H54 (cell line): ENCODE data around the gene AMH.

Experiments
- DNase-seq: peaks from one replicate; pipeline ENCODE4 v3.0.0; 2011; ENCODE audit warnings: low spot score, mixed read lengths; ENCODE audit not compliant: insufficient read length
- FAIRE-seq: peaks from 3 replicates; lab custom pipeline; 2011; peaks lifted over from hg19 to GRCh38; lab: Jason Lieb, UNC
- POLR2A ChIP-seq: IDR thresholded peaks from 2 replicates; pipeline ENCODE4 v1.6.1; 2011; ENCODE audit warnings: low read depth, mild to moderate bottlenecking, low read length

Gene AMH

DNA sequence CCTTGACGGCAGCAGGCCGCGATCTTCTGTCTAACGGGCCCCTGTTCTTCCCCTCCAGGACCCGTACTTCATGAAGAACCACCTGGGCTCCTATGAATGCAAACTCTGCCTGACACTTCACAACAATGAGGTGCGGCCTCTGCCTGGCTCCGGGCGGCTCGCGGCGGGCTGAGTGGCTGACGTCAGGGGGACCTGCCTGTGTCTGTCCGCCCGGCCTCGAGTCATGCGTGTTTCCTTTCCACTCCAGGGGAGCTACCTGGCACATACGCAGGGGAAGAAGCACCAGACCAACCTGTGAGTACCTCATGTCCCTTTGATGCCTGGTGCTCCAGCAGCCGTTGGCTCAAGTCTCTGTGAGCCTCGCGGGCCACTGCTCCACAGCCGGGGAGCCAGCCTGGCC is 4.6 kb upstream of the AMH start:
- FAIRE-seq (no peak), DNase-seq (no peak)
- no peak for TF ChIP-seq POLR2A

DNA sequence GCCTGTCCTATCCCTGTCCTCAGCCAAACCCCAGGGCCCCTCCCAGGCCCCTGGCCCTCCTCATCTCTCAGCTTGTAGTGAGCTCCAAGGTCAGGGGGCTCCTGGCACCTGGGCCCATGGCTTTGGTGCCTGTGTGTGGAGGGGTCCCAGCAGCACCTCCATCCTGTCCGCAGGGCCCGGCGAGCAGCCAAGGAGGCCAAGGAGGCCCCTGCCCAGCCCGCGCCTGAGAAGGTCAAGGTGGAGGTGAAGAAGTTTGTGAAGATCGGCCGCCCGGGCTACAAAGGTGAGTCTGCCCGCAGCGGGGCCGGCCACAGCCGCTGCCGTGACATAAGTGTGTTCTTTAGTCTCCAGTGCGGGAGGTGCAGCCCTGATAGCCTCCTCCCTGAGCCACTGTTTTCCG is 3.9 kb upstream of the AMH start:
- FAIRE-seq (no peak), DNase-seq (no peak)
- TF ChIP-seq POLR2A = no peak

DNA sequence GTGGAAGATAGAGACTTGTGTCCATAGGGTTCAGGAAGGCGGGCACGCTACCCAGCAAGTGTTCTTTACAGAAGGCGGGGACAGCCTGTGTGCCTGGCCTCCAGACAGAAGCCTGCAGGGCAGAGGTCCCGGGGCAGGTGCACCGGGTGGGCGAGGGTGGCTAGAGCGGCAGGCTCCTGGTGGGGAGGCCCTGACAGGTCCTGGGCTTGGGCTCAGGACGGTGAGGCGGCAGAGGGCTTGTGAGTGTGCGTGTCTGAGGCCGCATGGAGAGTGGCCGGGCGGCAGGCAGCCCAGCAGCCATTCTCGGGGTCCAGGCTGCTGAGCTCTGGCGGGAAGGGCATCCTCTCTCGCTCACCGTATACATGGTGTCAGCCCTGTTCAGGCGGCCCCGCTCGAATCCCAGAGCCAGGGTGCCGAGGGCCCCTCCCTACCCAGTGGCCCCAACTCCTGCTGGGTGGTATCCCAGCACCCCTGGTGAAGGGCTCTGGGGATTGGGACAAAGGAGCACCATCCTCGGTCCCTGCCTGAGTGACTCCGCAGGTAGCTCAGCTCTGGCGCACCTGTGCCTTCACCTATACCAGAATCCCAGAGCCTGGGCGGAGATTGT is 3.0 kb upstream of the AMH start:
- TF ChIP-seq POLR2A = no peak
- no peak for FAIRE-seq
- no peak for DNase-seq

DNA sequence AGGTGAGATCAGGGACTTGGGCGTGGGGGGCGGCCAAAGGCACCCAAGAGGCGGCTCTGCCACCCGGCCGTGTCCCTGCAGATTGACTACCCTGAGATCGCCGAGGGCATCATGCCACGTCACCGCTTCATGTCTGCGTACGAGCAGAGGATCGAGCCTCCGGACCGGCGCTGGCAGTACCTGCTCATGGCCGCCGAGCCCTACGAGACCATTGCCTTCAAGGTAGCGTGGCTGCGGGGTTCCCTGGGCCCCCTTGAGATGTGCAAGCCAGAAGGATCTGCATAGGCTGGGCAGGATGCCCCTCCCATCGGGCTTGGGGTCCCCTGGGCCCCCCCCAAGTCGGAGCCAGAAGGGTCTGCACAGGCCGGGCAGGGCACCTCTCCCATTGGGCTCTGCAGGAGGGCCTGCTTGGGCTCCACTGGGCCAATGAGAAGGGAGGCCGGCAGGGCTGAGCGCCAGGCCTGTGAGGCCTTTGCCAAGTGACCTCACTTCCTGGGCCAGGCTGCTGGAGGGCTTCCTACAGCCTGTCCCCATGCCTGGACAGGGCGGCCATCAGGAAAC is 2.2 kb upstream of the AMH start:
- TF ChIP-seq POLR2A = no peak
- FAIRE-seq (no peak), DNase-seq (peak; percentile 90)

DNA sequence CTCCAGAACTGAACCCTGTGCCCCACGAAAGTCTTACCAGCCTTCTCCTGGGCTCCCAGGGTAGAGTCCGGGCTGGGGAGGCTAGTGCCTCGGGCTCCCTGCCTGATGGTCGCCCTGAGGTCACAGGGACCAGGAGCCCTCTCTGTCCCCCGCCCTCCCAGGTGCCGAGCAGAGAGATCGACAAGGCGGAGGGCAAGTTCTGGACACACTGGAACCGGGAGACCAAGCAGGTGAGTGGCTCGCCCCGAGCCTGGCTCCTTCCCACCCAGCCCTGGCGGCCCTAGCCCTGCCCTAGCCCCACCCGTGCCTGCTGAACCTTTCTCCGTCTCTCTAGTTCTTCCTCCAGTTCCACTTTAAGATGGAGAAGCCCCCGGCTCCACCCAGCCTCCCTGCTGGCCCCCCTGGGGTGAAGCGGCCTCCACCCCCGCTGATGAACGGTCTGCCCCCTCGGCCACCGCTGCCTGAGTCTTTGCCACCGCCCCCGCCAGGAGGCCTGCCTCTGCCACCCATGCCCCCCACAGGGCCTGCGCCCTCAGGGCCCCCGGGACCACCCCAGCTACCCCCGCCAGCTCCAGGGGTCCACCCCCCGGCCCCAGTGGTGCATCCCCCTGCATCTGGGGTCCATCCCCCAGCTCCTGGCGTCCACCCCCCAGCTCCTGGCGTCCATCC is 1.6 kb upstream of the AMH start:
- FAIRE-seq (no peak), DNase-seq (no peak)
- no peak for TF ChIP-seq POLR2A

DNA sequence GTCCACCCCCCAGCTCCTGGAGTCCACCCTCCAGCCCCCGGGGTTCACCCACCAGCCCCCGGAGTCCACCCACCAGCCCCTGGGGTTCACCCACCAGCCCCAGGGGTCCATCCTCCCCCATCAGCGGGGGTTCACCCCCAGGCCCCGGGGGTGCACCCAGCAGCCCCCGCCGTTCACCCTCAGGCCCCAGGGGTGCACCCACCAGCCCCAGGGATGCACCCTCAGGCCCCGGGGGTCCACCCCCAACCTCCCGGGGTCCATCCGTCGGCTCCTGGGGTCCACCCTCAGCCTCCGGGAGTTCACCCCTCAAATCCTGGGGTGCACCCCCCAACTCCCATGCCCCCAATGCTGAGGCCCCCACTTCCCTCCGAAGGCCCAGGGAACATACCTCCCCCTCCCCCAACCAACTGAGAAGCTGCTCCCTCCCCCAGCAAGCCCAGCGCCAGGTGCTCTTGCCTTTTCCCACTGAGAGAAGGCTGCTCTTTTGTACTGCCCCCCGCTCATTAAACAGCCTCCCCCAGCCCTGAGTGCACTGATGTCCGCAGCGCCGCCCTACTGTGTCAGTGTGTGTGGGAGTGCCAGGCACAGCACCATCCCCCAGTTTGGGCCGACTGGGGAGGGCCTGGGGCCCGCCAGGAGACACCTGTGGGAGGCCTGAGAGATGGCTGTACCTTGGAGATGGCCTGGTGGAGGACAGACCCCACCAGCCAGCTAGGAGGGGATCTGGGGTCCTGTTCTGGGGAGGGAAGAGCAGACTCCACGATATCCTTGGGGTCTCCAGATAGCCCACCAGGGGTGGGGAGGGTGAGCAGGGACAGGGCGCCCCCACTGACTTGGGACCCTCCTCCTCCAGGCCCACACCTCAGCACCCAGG is 750 bp upstream of the AMH start:
- no peak for TF ChIP-seq POLR2A
- FAIRE-seq (no peak), DNase-seq (no peak)

DNA sequence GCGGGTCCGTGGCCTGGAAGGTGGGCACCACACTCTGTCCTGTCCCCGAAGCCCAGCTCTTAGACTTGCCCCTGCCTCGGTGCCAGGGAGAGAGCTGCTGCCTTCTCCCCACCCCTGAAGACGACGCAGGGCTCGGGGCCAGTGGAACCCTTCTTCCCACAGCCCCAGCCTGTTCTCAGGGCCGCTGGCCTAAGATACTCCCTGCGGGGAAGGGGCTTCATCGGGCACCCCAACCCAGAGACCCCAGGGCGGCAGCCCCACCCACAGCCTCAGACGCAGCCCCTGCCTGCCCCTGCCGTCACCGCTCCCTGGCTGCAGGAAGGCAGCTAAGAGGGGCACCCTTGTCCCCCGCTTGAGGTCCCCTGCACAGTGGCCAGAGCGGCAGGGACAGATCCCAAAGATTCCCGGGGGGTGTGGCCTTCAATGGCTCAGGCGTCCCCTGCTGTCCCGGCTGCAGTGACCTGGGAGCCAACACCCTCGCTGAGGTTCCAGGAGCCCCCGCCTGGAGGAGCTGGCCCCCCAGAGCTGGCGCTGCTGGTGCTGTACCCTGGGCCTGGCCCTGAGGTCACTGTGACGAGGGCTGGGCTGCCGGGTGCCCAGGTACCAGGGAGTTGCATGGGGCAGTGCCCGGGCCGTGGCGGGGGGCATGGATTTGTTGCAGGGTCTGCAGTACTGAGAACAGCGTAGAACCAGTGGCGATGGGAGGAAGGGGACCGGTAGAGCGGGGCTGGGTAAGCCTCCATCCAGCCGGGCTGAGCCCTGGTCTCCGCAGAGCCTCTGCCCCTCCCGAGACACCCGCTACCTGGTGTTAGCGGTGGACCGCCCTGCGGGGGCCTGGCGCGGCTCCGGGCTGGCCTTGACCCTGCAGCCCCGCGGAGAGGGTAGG is 1.0 kb downstream of the AMH start:
- no peak for TF ChIP-seq POLR2A
- no peak for FAIRE-seq
- no peak for DNase-seq

DNA sequence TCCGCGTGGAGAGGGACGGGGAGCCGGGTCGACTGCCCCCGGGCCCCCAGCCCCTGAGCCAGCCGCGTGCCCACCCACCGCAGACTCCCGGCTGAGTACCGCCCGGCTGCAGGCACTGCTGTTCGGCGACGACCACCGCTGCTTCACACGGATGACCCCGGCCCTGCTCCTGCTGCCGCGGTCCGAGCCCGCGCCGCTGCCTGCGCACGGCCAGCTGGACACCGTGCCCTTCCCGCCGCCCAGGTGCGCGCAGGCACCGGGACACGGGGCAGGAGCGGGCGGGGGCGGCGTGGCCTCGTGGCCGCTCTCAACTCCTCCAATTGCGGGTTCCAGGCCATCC is 1.6 kb downstream of the AMH start:
- DNase-seq (no peak), FAIRE-seq (no peak)
- no peak for TF ChIP-seq POLR2A

DNA sequence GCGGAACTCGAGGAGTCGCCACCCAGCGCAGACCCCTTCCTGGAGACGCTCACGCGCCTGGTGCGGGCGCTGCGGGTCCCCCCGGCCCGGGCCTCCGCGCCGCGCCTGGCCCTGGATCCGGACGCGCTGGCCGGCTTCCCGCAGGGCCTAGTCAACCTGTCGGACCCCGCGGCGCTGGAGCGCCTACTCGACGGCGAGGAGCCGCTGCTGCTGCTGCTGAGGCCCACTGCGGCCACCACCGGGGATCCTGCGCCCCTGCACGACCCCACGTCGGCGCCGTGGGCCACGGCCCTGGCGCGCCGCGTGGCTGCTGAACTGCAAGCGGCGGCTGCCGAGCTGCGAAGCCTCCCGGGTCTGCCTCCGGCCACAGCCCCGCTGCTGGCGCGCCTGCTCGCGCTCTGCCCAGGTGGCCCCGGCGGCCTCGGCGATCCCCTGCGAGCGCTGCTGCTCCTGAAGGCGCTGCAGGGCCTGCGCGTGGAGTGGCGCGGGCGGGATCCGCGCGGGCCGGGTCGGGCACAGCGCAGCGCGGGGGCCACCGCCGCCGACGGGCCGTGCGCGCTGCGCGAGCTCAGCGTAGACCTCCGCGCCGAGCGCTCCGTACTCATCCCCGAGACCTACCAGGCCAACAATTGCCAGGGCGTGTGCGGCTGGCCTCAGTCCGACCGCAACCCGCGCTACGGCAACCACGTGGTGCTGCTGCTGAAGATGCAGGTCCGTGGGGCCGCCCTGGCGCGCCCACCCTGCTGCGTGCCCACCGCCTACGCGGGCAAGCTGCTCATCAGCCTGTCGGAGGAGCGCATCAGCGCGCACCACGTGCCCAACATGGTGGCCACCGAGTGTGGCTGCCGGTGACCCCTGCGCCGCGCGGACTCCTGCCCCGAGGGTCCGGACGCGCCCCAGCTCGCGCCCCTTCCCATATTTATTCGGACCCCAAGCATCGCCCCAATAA is 2.3 kb downstream of the AMH start:
- FAIRE-seq = no peak
- TF ChIP-seq POLR2A = no peak
- DNase-seq = no peak

DNA sequence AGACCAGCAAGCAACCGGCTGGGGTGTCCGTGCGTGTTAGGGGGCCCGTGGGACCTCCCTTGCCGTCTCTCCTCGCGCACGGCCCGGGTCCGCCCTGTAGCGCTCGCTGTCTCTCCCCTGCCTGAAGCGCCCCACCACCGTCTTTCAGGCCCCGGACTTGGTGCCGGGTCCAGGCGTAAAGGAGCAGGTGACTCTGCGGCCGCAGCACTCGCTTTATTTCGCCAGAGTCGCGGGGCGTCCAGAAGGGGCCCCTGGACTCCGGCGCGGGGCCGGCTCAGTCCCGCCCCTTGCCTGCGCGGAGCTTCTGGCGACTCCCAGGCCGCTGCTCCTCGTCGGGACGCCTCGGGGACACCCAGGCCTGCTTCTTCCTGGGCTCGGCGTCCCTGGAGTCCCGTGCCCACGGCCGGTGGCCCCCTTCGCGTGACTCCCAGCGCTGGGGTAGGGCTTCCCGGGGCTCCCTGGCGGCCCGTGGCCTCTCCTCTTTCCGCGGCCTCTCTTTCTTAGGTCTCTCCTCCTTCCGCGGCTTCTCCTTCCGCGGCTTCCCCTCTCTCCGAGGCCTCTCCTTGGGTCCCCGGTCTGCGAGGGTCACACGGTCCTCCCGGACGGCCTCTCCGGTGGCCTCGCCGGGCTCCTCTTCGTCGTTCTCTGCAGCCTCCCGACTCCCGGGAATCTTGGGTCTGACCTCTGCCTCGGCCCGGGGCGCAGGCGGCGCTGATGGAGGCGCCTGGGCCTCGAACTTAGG is 3.1 kb downstream of the AMH start:
- DNase-seq (no peak), FAIRE-seq (no peak)
- no peak for TF ChIP-seq POLR2A

DNA sequence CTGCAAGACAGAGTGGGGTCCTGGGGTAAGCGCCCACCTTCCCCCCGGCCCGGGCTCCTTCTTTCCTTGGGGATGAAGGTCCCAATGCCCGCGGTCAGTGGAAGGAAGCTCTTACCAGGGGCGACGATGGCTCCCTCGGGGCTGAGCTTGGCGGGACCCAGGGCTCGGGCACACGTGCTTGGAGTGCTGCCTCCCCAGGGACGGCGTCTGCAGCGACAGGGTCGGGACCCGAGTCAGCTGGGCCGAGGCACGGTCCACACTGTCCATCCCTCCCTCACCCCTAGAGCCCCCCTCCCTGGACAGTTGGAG is 3.6 kb downstream of the AMH start:
- no peak for TF ChIP-seq POLR2A
- FAIRE-seq (no peak), DNase-seq (no peak)
